HepG2 (cell line): ENCODE measurements around the gene MACROD2. TPM values are rescaled to one million over a fixed set of nuclear protein-coding genes. Genes with fewer than 3 reads are reported as not detected.

Source experiments
- ATAC-seq: fragments of 200-7000 bp; cut with Tn5 transposase; 3 replicates; pipeline ENCODE4 v1.9.1; 2020; ENCODE audit warnings: mild to moderate bottlenecking, moderate library complexity
- BruUV-seq: library from RNA; stranded (reverse); fragments of 400-500 nt; replicated peaks from 2 replicates; lab custom pipeline; 2021; lab: Mats Ljungman, UMichigan
- CTCF ChIA-PET: fragments of 300-600 bp; formaldehyde crosslinking; extraction: SDS; loops from one replicate; lab custom pipeline; 2021; ENCODE audit warnings: low total read pairs, inconsistent platforms, low intra/inter-chr PET ratio; lab: Yijun Ruan, JAX
- POLR2A ChIA-PET: fragments of 350-600 bp; sonication (Branson Sonifier 250); formaldehyde crosslinking; loops from one replicate; lab custom pipeline; 2020; ENCODE audit warnings: antibody characterized with exemption, inconsistent platforms; lab: Yijun Ruan, JAX
- DNase-seq: peaks from one replicate; pipeline ENCODE4 v3.0.0-alpha.2; 2015; ENCODE audit warnings: low spot score
- FAIRE-seq: peaks from 3 replicates; lab custom pipeline; 2011; peaks lifted over from hg19 to GRCh38; lab: Jason Lieb, UNC
- H2AFZ ChIP-seq: one replicate; pipeline ENCODE4 v1.6.1; 2011; ENCODE audit warnings: low read length, inconsistent platforms
- H3K27ac ChIP-seq: fragments of 300-600 bp; 3 replicates; pipeline ENCODE4 v1.8.0; 2011; ENCODE audit warnings: mixed run types, mild to moderate bottlenecking, mixed read lengths, low read length, inconsistent platforms; ENCODE audit not compliant: insufficient read depth; ENCODE audit errors: extremely low read length
- H3K27me3 ChIP-seq, 2 experiments: fragments of 200-600 bp in 1 of 2; 2 replicates in 1 of 2; 3 replicates in 1 of 2; pipeline versions ENCODE4 v1.6.0 to v1.8.0; 2011; ENCODE audit warnings: low read length in 2 of 2, mild to moderate bottlenecking in 2 of 2, moderate library complexity in 2 of 2, inconsistent platforms in 1 of 2; ENCODE audit not compliant: insufficient read depth in 2 of 2, control insufficient read depth in 1 of 2
- H3K36me3 ChIP-seq, 2 experiments: fragments of 200-600 bp in 1 of 2; replicated peaks in 1 of 2; 2 replicates in 1 of 2; 3 replicates in 1 of 2; pipeline versions ENCODE4 v1.5.1 to v1.8.0; 2011; ENCODE audit warnings: low read length in 2 of 2, inconsistent platforms in 1 of 2; ENCODE audit not compliant: insufficient read depth in 2 of 2, control insufficient read depth in 1 of 2
- H3K4me1 ChIP-seq: 2 replicates; pipeline ENCODE4 v1.5.1; 2012; ENCODE audit warnings: low read length, inconsistent platforms; ENCODE audit not compliant: insufficient read depth
- H3K4me2 ChIP-seq: 2 replicates; pipeline ENCODE4 v1.6.0; 2011; ENCODE audit warnings: low read depth, low read length, inconsistent platforms
- H3K4me3 ChIP-seq, 3 experiments: fragments of 200-600 bp in 1 of 3; sonication (generic), shearing (Covaris generic) in 1 of 3; replicated peaks in 1 of 3; 2 replicates each; pipeline ENCODE4 v1.5.1; 2011 to 2016; ENCODE audit warnings: low read length in 3 of 3, inconsistent platforms in 2 of 3, low read depth in 2 of 3, mild to moderate bottlenecking in 2 of 3, control low read depth in 1 of 3, mixed read lengths in 1 of 3; ENCODE audit not compliant: insufficient read depth in 1 of 3
- H3K79me2 ChIP-seq: one replicate; pipeline ENCODE4 v1.6.1; 2011; ENCODE audit warnings: low read length, inconsistent platforms; ENCODE audit not compliant: insufficient read depth
- H3K9ac ChIP-seq: 2 replicates; pipeline ENCODE4 v1.6.0; 2011; ENCODE audit warnings: mild to moderate bottlenecking, low read depth, low read length, inconsistent platforms; ENCODE audit not compliant: insufficient read depth
- H3K9me3 ChIP-seq: 2 replicates; pipeline ENCODE4 v1.5.1; 2012; ENCODE audit warnings: mild to moderate bottlenecking, low read length
- H4K20me1 ChIP-seq: 2 replicates; pipeline ENCODE4 v1.6.0; 2011; ENCODE audit warnings: inconsistent platforms, mild to moderate bottlenecking, low read length, moderate library complexity; ENCODE audit not compliant: insufficient read depth
- DNMT3B ChIP-seq: conservative IDR thresholded peaks from 2 replicates; pipeline ENCODE4 v1.6.1; 2016; ENCODE audit warnings: missing biosample characterization, control low read depth
- HNRNPUL1 ChIP-seq: fragments of 200-400 bp; formaldehyde crosslinking; IDR thresholded peaks from 2 replicates; pipeline ENCODE4 v1.6.1; 2017; ENCODE audit warnings: low read depth, mild to moderate bottlenecking, low read length, moderate library complexity
- KDM2A ChIP-seq: sonication (generic); formaldehyde crosslinking; IDR thresholded peaks from 2 replicates; pipeline ENCODE4 v1.4.0; 2020; ENCODE audit warnings: low read depth, missing genetic modification reagents, borderline replicate concordance
- MBD4 ChIP-seq: IDR thresholded peaks from 2 replicates; pipeline ENCODE4 v1.6.1; 2012; ENCODE audit warnings: low read length, inconsistent platforms, borderline replicate concordance
- NFRKB ChIP-seq: fragments of 450-650 bp; IDR thresholded peaks from 2 replicates; pipeline ENCODE4 v1.6.1; 2017
- NR2F1 ChIP-seq, 2 experiments: fragments of 450-650 bp in 1 of 2; formaldehyde crosslinking in 1 of 2; IDR thresholded peaks; 2 replicates each; pipeline versions ENCODE4 v1.5.0 to v1.6.1; 2016 to 2020; ENCODE audit warnings: mild to moderate bottlenecking in 1 of 2, missing compliant biosample characterization in 1 of 2, missing genetic modification reagents in 1 of 2, moderate library complexity in 1 of 2
- SIN3B ChIP-seq: fragments of 150-350 bp; IDR thresholded peaks from 2 replicates; pipeline ENCODE4 v1.6.1; 2014; ENCODE audit warnings: low read length
- ZNF317 ChIP-seq: sonication (generic); formaldehyde crosslinking; IDR thresholded peaks from 2 replicates; pipeline ENCODE4 v1.5.0; 2020; ENCODE audit warnings: mild to moderate bottlenecking, missing genetic modification reagents
- ZNF619 ChIP-seq: sonication (generic); formaldehyde crosslinking; IDR thresholded peaks from 2 replicates; pipeline ENCODE4 v1.4.0; 2020; ENCODE audit warnings: mild to moderate bottlenecking, missing genetic modification reagents
- ZNF850 ChIP-seq: sonication (generic); formaldehyde crosslinking; conservative IDR thresholded peaks from 2 replicates; pipeline ENCODE4 v1.9.0; 2021; ENCODE audit warnings: mild to moderate bottlenecking, missing genetic modification reagents
- WGBS: methylation state at CpG from one replicate; pipeline ENCODE4 v1.1.6; 2017; ENCODE audit warnings: low lambda C conversion rate; 5-methylcytosine and 5-hydroxymethylcytosine counted together
- in situ Hi-C: cut with HindIII; loops from 2 replicates; pipeline ENCODE4 v1.10.0; 2017; ENCODE audit warnings: low pct_unique_long_range_greater_than_20kb; ENCODE audit not compliant: extremely low pct_ligation_motif_present
- intact Hi-C: fragments of 100-400 bp; cut with micrococcal nuclease; formaldehyde crosslinking; loops from one replicate; pipeline ENCODE4 v1.10.0; 2022; ENCODE audit not compliant: unreplicated experiment
- polyA plus RNA-seq, 8 experiments: library from polyadenylated mRNA; depleted of rRNA in 3 of 8; stranded (reverse) in 7 of 8; unstranded in 1 of 8; fragments of >200 nt; fragmentation: Illumina TruSeq in 4 of 8; extraction: Trizol in 4 of 8; gene quantifications; 2 replicates each; pipeline versions ENCODE4 v1.2.1 to v1.2.3, GENCODE V29; 2011 to 2016; ENCODE audit warnings: low read depth in 4 of 8, missing spikeins in 1 of 8, mixed read lengths in 1 of 8; ENCODE audit not compliant: insufficient read depth in 1 of 8
- total RNA-seq, 5 experiments: library from RNA; depleted of rRNA; stranded (reverse); fragments of >200 nt; fragmentation: Illumina TruSeq; extraction: Trizol; gene quantifications; 2 replicates each; pipeline ENCODE4 v1.2.3, GENCODE V29; 2016; ENCODE audit warnings: low read depth in 1 of 5
- TF ChIP-seq, protein P1 (sequence below): sonication (generic); formaldehyde crosslinking; IDR thresholded peaks from 2 replicates; pipeline ENCODE4 v1.8.0; 2022; ENCODE audit warnings: low read depth, missing genetic modification reagents
- TF ChIP-seq, protein P2 (sequence below): IDR thresholded peaks from 2 replicates; pipeline ENCODE4 v1.6.1; 2016; ENCODE audit warnings: mild to moderate bottlenecking
- TF ChIP-seq, protein P3 (sequence below): IDR thresholded peaks from 2 replicates; pipeline ENCODE4 v1.6.1; 2012; ENCODE audit warnings: low read length, improper control_type of control experiment
- TF ChIP-seq, protein P4 (sequence below): sonication (generic); IDR thresholded peaks from 2 replicates; pipeline ENCODE4 v1.6.1; 2016; ENCODE audit warnings: low read depth, borderline replicate concordance

The MACROD2 gene
- total and polyA plus RNA-seq, 2 of the 13 experiments (the other 11 are each of a cell fraction or from before 2014, with no cell fraction given): 0.13 to 0.51 TPM

DNA sequence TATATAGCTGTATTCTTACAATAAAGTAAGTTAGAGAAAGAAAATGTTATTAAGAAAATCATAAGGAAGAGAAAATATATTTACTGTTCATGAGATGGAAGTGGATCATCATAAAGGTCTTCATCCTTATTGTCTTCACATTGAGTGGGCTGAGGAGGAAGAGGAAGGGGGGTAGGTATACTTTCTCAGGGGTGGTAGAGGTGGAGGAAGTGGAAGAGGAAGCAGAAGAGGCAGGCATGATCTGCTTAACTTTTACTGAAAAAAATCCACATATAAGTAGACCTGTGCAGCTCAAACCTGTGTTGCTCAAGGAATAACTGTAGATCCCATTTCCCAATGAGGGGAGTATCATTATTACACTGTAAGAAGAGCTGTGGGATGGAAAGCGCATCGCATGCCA, 1863.7 kb downstream of the MACROD2 start:
- CTCF ChIA-PET: no interaction called here
- in situ Hi-C loops: no loop called here

More for the DNA sequence above, 1863.7 kb downstream of the MACROD2 start:
- no peaks in the 10 kb centered on the region for H3K36me3 ChIP-seq
- 86% methylated on average over 2 of the region's 2 CpGs for WGBS
- H3K9me3 ChIP-seq: peaks cover 92% of the 10 kb centered on the region
- no TSS peak for BruUV-seq
- H3K79me2 ChIP-seq: no peaks in the 10 kb centered on the region
- H3K9ac ChIP-seq: no peak overlapping the region
- intact Hi-C loops: no loop called here
- H3K4me3 ChIP-seq: no peak overlapping the region
- H3K4me2 ChIP-seq: no peak overlapping the region
- no peaks in the 10 kb centered on the region for H4K20me1 ChIP-seq
- no peaks in the 10 kb centered on the region for H3K4me1 ChIP-seq
- no peak for FAIRE-seq
- no peak for DNase-seq
- H3K27me3 ChIP-seq: no peaks in the 10 kb centered on the region
- ATAC-seq: no peak
- POLR2A ChIA-PET: no interaction called here
- no peak overlapping the region for H3K27ac ChIP-seq
- TF ChIP-seq HNRNPUL1: no peak
- TF ChIP-seq, protein P1, sequence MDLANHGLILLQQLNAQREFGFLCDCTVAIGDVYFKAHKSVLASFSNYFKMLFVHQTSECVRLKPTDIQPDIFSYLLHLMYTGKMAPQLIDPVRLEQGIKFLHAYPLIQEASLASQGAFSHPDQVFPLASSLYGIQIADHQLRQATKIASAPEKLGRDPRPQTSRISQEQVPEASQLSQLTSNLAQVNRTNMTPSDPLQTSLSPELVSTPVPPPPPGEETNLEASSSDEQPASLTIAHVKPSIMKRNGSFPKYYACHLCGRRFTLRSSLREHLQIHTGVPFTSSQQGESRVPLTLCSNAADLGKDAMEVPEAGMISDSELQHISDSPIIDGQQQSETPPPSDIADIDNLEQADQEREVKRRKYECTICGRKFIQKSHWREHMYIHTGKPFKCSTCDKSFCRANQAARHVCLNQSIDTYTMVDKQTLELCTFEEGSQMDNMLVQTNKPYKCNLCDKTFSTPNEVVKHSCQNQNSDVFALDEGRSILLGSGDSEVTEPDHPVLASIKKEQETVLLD (CRISPR knock-in tag): no peak
- no peak for TF ChIP-seq ZNF619 (CRISPR knock-in tag)
- no peak for TF ChIP-seq MBD4
- no peak for TF ChIP-seq NR2F1 (CRISPR knock-in tag; IDR thresholded peaks at IDR 0.05)
- TF ChIP-seq, protein P2, sequence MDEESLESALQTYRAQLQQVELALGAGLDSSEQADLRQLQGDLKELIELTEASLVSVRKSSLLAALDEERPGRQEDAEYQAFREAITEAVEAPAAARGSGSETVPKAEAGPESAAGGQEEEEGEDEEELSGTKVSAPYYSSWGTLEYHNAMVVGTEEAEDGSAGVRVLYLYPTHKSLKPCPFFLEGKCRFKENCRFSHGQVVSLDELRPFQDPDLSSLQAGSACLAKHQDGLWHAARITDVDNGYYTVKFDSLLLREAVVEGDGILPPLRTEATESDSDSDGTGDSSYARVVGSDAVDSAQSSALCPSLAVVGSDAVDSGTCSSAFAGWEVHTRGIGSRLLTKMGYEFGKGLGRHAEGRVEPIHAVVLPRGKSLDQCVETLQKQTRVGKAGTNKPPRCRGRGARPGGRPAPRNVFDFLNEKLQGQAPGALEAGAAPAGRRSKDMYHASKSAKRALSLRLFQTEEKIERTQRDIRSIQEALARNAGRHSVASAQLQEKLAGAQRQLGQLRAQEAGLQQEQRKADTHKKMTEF (CRISPR knock-in tag): no peak
- TF ChIP-seq, protein P3, sequence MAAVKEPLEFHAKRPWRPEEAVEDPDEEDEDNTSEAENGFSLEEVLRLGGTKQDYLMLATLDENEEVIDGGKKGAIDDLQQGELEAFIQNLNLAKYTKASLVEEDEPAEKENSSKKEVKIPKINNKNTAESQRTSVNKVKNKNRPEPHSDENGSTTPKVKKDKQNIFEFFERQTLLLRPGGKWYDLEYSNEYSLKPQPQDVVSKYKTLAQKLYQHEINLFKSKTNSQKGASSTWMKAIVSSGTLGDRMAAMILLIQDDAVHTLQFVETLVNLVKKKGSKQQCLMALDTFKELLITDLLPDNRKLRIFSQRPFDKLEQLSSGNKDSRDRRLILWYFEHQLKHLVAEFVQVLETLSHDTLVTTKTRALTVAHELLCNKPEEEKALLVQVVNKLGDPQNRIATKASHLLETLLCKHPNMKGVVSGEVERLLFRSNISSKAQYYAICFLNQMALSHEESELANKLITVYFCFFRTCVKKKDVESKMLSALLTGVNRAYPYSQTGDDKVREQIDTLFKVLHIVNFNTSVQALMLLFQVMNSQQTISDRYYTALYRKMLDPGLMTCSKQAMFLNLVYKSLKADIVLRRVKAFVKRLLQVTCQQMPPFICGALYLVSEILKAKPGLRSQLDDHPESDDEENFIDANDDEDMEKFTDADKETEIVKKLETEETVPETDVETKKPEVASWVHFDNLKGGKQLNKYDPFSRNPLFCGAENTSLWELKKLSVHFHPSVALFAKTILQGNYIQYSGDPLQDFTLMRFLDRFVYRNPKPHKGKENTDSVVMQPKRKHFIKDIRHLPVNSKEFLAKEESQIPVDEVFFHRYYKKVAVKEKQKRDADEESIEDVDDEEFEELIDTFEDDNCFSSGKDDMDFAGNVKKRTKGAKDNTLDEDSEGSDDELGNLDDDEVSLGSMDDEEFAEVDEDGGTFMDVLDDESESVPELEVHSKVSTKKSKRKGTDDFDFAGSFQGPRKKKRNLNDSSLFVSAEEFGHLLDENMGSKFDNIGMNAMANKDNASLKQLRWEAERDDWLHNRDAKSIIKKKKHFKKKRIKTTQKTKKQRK: no peak
- TF ChIP-seq NFRKB: no peak
- TF ChIP-seq ZNF850: no peak
- no peak for TF ChIP-seq KDM2A (CRISPR knock-in tag)
- TF ChIP-seq DNMT3B (CRISPR knock-in tag): no peak
- TF ChIP-seq, protein P4, sequence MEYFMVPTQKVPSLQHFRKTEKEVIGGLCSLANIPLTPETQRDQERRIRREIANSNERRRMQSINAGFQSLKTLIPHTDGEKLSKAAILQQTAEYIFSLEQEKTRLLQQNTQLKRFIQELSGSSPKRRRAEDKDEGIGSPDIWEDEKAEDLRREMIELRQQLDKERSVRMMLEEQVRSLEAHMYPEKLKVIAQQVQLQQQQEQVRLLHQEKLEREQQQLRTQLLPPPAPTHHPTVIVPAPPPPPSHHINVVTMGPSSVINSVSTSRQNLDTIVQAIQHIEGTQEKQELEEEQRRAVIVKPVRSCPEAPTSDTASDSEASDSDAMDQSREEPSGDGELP: no peak
- no peak for TF ChIP-seq SIN3B
- TF ChIP-seq ZNF317: no peak
- H2AFZ ChIP-seq: no peak overlapping the region
